Stimulated activated CD8-positive, alpha-beta memory T cell treated with anti-CD3 and anti-CD28 coated beads, Interleukin-15, amount 100 ng/mL, for 4 hours (primary cell): ENCODE measurements around the gene KMT2B.
A peak's percentile ranks its signal among the peaks of the same experiment; 100 is the strongest.
"Not testable (repeated sequence)": the region's sequence is repeated elsewhere in the genome, so short reads cannot be mapped to it uniquely, and the experiment has no call there.

ENCODE experiments used
- DNase-seq, 2 donors: peaks; one replicate each; pipeline ENCODE4 v3.0.0-alpha.2; 2020; ENCODE audit warnings: low read depth in 2 of 2

Gene KMT2B

GRCh38 chr19:35755550-35756376 is 38.0 kb downstream of the KMT2B start:
- DNase-seq, result peak in 1 of 2 donors; percentile 50

- DNase-seq, result no peak
Measured at GRCh38 chr19:35756377-35757230, 38.8 kb downstream of the KMT2B start, which contains the start of gene HSPB6. TSS of gene HSPB6 (minus strand) at chr19:35757029. CDS start at chr19:35757008, 21 bp downstream.

GRCh38 chr19:35757231-35757748 is 39.5 kb downstream of the KMT2B start:
- DNase-seq, result no peak

GRCh38 chr19:35757749-35758608 is 40.2 kb downstream of the KMT2B start, which contains the start of gene PROSER3:
TSS of gene PROSER3 (plus strand) at chr19:35758176. CDS start at chr19:35758216, 40 bp downstream.
- peak; percentile 96 to 99 for DNase-seq

GRCh38 chr19:35759697-35760096 is 41.9 kb downstream of the KMT2B start:
- DNase-seq, result no peak

- no peak for DNase-seq
Measured at GRCh38 chr19:35760711-35761349, 43.0 kb downstream of the KMT2B start.

- no peak for DNase-seq
Measured at GRCh38 chr19:35764432-35765315, 46.9 kb downstream of the KMT2B start.

- DNase-seq, result no peak
Measured at GRCh38 chr19:35766571-35767104, 48.8 kb downstream of the KMT2B start.

GRCh38 chr19:35767288-35768081 is 49.7 kb downstream of the KMT2B start:
- DNase-seq, result no peak

- no peak for DNase-seq
Measured at GRCh38 chr19:35768082-35768421, 50.2 kb downstream of the KMT2B start.

- not testable (repeated sequence) for DNase-seq
Measured at GRCh38 chr19:35772362-35772761, 54.6 kb downstream of the KMT2B start.

- DNase-seq, result no peak
Measured at GRCh38 chr19:35773020-35773806, 55.4 kb downstream of the KMT2B start.

GRCh38 chr19:35774274-35775045 is 56.7 kb downstream of the KMT2B start:
- no peak for DNase-seq

- no peak for DNase-seq
Measured at GRCh38 chr19:35775046-35775297, 57.2 kb downstream of the KMT2B start.

GRCh38 chr19:35775298-35776101 is 57.7 kb downstream of the KMT2B start, which contains the start of gene ARHGAP33:
TSS of gene ARHGAP33 (plus strand) at chr19:35775564. CDS start at chr19:35775659, 95 bp downstream.
- peak; percentile 93 to 97 for DNase-seq

GRCh38 chr19:35776102-35776788 is 58.4 kb downstream of the KMT2B start:
- no peak for DNase-seq
